ENCODE data around the gene AOC2.

Gene AOC2

DNA sequence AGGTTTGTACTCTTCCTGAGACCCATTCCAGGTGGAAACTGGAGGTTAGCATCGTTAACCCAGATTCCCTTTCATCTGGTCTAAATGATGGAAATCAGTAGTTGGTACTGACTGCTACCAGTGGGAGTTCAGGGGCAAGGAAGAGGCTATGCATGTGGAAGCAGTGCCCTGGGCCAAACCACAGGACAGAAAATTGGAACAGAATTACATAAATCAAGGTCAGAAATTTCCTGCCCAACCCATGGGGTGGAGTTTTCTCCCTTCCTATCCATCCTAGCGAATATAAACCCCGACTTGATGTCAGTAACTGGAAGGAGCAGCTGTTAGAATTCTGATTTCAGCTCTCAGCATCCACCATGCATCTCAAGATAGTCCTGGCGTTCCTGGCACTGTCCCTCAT, at the start of gene AOC2:
Gene AOC2 (plus strand): TSS at position 310 of the 400 bp plus-strand sequence. CDS start 47 bp downstream, at position 357.
- Histone ChIP-seq H2AFZ (ENCODE audit: low read depth) (no peak within 1 kb of the TSS), H3K4me2 (peak within 1 kb of the TSS; percentile 1; the same call in 1 of the 2 replicates), H3K27me3 (ENCODE audit: insufficient read depth, low read depth) (no peaks in the 10 kb centered on the region), H3K9ac (no peak within 1 kb of the TSS), H3K79me2 (ENCODE audit: insufficient read depth, low read depth) (no peaks in the 10 kb centered on the region), H3K27ac (no peak within 1 kb of the TSS), H3K4me3 (IDR thresholded peaks at IDR 0.05; ENCODE audit: insufficient read depth, low read depth, low read length) (no peak within 1 kb of the TSS), H3K4me1 (ENCODE audit: low read depth, poor library complexity, severe bottlenecking) (peaks cover 52% of the 10 kb centered on the region), H4K20me1 (ENCODE audit: insufficient read depth) (no peaks in the 10 kb centered on the region), H3K36me3 (ENCODE audit: insufficient read depth) (peaks cover 16% of the 10 kb centered on the region; the same call in 1 of the 2 replicates)
- TF ChIP-seq CTCF (conservative IDR thresholded peaks at IDR 0.05; ENCODE audit: low read depth, low read length): no peak

GRCh38 chr17:42795061-42795460, 49.3 kb upstream of the AOC2 start:
- Histone ChIP-seq H3K27me3 (ENCODE audit: insufficient read depth, low read depth) (no peaks in the 10 kb centered on the region), H3K4me3 (IDR thresholded peaks at IDR 0.05; ENCODE audit: insufficient read depth, low read depth, low read length) (no peak overlapping the region), H4K20me1 (ENCODE audit: insufficient read depth) (no peaks in the 10 kb centered on the region), H3K9ac (no peak overlapping the region), H3K4me2 (no peak overlapping the region), H2AFZ (ENCODE audit: low read depth) (no peak overlapping the region), H3K79me2 (ENCODE audit: insufficient read depth, low read depth) (no peaks in the 10 kb centered on the region; the same call in 1 of the 2 replicates), H3K27ac (no peak overlapping the region), H3K36me3 (ENCODE audit: insufficient read depth) (no peaks in the 10 kb centered on the region), H3K4me1 (ENCODE audit: low read depth, poor library complexity, severe bottlenecking) (peaks cover 13% of the 10 kb centered on the region)
- no peak for TF ChIP-seq CTCF (conservative IDR thresholded peaks at IDR 0.05; ENCODE audit: low read depth, low read length)

DNA sequence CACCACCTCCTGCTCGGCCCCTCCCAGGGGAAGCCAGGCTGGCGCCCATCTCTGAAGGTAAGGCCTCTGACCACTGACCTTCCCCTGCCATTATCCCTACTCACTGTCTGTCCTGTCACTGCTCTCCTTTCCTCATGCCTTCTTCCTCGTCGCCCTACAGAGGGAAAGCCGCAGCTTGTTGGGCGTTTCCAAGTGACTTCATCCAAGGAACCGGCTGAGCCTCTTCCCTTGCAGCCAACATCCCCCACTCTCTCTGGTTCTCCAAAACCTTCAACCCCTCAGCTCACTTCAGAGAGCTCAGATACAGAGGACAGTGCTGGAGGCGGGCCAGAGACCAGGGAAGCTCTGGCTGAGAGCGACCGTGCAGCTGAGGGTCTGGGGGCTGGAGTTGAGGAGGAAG, 48.9 kb upstream of the AOC2 start:
- H3K4me3 ChIP-seq (IDR thresholded peaks at IDR 0.05; ENCODE audit: insufficient read depth, low read depth, low read length): no peak overlapping the region
- no peaks in the 10 kb centered on the region for H3K36me3 ChIP-seq (ENCODE audit: insufficient read depth)
- no peak overlapping the region for H3K4me2 ChIP-seq
- no peak for TF ChIP-seq CTCF (conservative IDR thresholded peaks at IDR 0.05; ENCODE audit: low read depth, low read length)
- peaks cover 13% of the 10 kb centered on the region for H3K4me1 ChIP-seq (ENCODE audit: low read depth, poor library complexity, severe bottlenecking)
- H2AFZ ChIP-seq (ENCODE audit: low read depth): no peak overlapping the region
- no peaks in the 10 kb centered on the region for H4K20me1 ChIP-seq (ENCODE audit: insufficient read depth)
- H3K9ac ChIP-seq: no peak overlapping the region
- H3K79me2 ChIP-seq (ENCODE audit: insufficient read depth, low read depth): no peaks in the 10 kb centered on the region; the same call in 1 of the 2 replicates
- H3K27ac ChIP-seq: no peak overlapping the region
- no peaks in the 10 kb centered on the region for H3K27me3 ChIP-seq (ENCODE audit: insufficient read depth, low read depth)

DNA sequence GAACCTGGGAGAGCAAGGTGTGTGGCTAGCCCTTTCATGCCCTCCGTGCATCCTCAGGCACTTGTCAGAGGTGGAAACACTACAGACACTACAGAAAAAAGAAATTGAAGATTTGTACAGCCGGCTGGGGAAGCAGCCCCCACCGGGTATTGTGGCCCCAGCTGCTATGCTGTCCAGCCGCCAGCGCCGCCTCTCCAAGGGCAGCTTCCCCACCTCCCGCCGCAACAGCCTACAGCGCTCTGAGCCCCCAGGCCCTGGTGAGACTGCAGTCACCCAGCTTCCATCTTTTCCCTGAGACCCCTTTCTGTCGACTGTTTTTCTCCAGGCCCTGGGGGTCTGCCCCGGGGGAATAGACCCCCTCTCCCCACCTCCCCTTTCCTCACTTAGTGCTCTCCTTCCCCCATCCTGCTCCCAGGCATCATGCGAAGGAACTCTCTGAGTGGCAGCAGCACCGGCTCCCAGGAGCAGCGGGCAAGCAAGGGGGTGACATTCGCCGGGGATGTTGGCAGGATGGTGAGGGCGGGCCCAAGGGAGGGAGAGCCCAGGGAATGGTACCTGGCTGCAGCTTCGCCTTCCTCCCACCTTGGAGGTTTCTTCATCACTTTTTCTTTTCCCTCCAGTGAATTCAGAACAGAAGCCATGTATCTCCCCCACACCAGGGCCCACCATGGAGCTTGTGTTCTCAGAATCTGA, 48.2 kb upstream of the AOC2 start:
- TF ChIP-seq CTCF (conservative IDR thresholded peaks at IDR 0.05; ENCODE audit: low read depth, low read length): no peak
- no peak overlapping the region for H3K27ac ChIP-seq
- H3K4me2 ChIP-seq: no peak overlapping the region
- H3K36me3 ChIP-seq (ENCODE audit: insufficient read depth): no peaks in the 10 kb centered on the region
- H3K79me2 ChIP-seq (ENCODE audit: insufficient read depth, low read depth): no peaks in the 10 kb centered on the region; the same call in 1 of the 2 replicates
- no peaks in the 10 kb centered on the region for H4K20me1 ChIP-seq (ENCODE audit: insufficient read depth)
- H3K27me3 ChIP-seq (ENCODE audit: insufficient read depth, low read depth): no peaks in the 10 kb centered on the region
- H3K4me3 ChIP-seq (IDR thresholded peaks at IDR 0.05; ENCODE audit: insufficient read depth, low read depth, low read length): no peak overlapping the region
- H2AFZ ChIP-seq (ENCODE audit: low read depth): no peak overlapping the region
- H3K4me1 ChIP-seq (ENCODE audit: low read depth, poor library complexity, severe bottlenecking): peaks cover 13% of the 10 kb centered on the region
- H3K9ac ChIP-seq: no peak overlapping the region
